Cardiac muscle cell (in vitro differentiated cells and primary cell): ENCODE measurements around the gene COX20. TPM values are rescaled to one million over a fixed set of nuclear protein-coding genes. Genes with fewer than 3 reads are reported as not detected.
A peak's percentile ranks its signal among the peaks of the same experiment; 100 is the strongest.

ENCODE experiments used
- DNase-seq, 2 donors: peaks; one replicate each; pipeline versions ENCODE4 v3.0.0 to v3.0.0-alpha.2; 2010 to 2017; ENCODE audit warnings: low read depth in 1 of 2, low spot score in 1 of 2
- H3K27ac ChIP-seq: fragments of 200-600 bp; sonication (generic); 2 replicates; pipeline ENCODE4 v1.5.1; 2016
- H3K27me3 ChIP-seq: fragments of 200-600 bp; sonication (generic); 2 replicates; pipeline ENCODE4 v1.6.0; 2016; ENCODE audit warnings: control low read depth
- H3K36me3 ChIP-seq: fragments of 200-600 bp; sonication (generic); 2 replicates; pipeline ENCODE4 v1.5.1; 2016; ENCODE audit warnings: control low read depth
- H3K4me1 ChIP-seq: fragments of 200-600 bp; sonication (generic); 2 replicates; pipeline ENCODE4 v1.8.1; 2017; ENCODE audit warnings: low read depth, mild to moderate bottlenecking, mixed run types
- H3K4me3 ChIP-seq: fragments of 200-600 bp; sonication (generic); 2 replicates; pipeline ENCODE4 v1.5.1; 2016; ENCODE audit warnings: mild to moderate bottlenecking
- H3K9me3 ChIP-seq: fragments of 200-600 bp; sonication (generic); 2 replicates; pipeline ENCODE4 v1.5.1; 2017; ENCODE audit warnings: low read depth, mild to moderate bottlenecking, control low read depth
- polyA plus RNA-seq: library from polyadenylated mRNA; unstranded; fragments of >200 nt; fragmentation: Nextera tagmentation; extraction: Ambion mirVana; gene quantifications from 2 replicates; pipeline ENCODE4 v1.2.1, GENCODE V29; 2016
- total RNA-seq: library from RNA; depleted of rRNA; stranded (reverse); fragments of >200 nt; gene quantifications from 2 replicates; pipeline ENCODE4 v1.2.3, GENCODE V29; 2016
- TF ChIP-seq, protein P1 (sequence below): IDR thresholded peaks from 2 replicates; pipeline ENCODE4 v1.5.1; 2012; ENCODE audit warnings: low read depth, mild to moderate bottlenecking, low read length

The COX20 gene
- total and polyA plus RNA-seq, 2 experiments from 2014 or later, result 55.8 to 104 TPM

DNA sequence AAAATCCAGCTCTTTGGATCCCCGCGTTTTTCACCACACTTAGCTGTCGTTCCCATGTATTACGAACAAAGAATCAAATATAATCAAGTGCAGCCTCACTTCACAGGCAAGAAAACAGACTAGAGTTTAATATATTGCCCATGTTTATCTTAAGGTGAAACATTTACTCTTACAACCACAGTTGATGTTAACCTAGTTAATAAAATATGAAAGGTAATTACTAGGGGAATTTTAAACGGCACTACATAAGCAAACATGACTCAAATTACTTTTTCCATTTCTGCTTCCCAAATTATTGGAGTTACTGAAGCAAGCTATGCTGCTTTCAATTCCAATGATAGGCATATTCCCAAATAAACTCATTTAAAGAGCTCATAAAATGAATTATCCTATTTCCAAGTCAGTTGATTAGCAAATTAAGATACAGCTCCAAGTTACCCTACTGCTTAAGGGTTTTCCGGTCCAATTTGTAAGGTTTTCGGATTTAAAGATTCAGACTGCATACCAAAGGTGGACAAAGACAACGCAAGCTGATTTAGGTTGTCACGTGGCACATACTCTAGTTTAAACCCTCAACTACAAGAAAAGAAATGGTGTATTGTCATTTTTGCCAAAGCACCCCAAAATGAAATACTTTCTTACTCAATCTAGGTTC lies 5.9 kb downstream of the COX20 start:
- peaks cover 10% of the 10 kb centered on the region for H3K4me1 ChIP-seq
- H3K36me3 ChIP-seq, result peaks cover 49% of the 10 kb centered on the region
- H3K9me3 ChIP-seq, result no peaks in the 10 kb centered on the region
- DNase-seq, result no peak
- TF ChIP-seq, protein P1, sequence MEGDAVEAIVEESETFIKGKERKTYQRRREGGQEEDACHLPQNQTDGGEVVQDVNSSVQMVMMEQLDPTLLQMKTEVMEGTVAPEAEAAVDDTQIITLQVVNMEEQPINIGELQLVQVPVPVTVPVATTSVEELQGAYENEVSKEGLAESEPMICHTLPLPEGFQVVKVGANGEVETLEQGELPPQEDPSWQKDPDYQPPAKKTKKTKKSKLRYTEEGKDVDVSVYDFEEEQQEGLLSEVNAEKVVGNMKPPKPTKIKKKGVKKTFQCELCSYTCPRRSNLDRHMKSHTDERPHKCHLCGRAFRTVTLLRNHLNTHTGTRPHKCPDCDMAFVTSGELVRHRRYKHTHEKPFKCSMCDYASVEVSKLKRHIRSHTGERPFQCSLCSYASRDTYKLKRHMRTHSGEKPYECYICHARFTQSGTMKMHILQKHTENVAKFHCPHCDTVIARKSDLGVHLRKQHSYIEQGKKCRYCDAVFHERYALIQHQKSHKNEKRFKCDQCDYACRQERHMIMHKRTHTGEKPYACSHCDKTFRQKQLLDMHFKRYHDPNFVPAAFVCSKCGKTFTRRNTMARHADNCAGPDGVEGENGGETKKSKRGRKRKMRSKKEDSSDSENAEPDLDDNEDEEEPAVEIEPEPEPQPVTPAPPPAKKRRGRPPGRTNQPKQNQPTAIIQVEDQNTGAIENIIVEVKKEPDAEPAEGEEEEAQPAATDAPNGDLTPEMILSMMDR, result no peak
- no peaks in the 10 kb centered on the region for H3K27me3 ChIP-seq
- H3K4me3 ChIP-seq, result no peak overlapping the region
- peak overlapping the region; percentile 67 for H3K27ac ChIP-seq

DNA sequence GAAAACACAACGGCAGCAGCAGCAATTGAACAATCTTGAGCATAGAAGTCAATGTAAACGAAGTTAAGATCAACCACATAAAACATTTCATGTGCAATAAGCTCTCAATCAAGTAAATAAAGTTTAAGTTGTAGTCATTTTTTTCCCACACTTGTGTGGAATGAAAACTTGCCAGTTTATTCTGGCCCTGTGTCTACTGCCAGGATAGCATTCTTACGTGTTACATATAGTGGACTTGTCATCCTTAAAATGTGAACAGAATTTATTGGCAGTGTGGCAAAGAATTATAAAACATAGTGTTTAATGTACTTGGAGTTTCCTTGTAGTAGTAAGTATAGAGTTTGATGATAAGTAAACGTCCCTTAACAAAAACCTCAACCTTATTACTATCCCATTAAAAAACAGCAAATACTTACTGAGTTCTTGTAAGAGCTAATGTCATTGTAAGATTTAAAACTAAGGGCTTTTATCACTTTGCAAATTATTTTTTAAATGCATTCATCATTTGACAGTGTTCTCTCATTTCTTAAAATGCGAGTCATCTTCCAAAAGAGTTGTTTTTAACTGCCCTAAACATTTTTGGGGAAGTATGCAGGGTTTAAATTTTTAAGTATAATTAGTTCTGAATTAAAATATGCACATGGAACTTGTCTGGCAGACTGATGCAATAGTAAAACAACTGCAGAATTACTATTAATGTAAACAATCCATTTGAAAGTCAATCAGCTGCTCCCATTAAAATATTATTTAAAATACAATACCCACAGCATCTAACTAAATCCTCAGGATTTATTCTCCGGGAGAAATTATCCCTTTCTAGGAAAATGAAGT lies 7.9 kb downstream of the COX20 start:
- Histone ChIP-seq H3K27me3 (no peaks in the 10 kb centered on the region), H3K27ac (peak overlapping the region; percentile 61), H3K9me3 (no peaks in the 10 kb centered on the region), H3K4me1 (no peaks in the 10 kb centered on the region), H3K36me3 (peaks cover 67% of the 10 kb centered on the region), H3K4me3 (no peak overlapping the region)
- TF ChIP-seq, protein P1, result no peak
- no peak for DNase-seq

GRCh38 chr1:244844155-244845121 lies 9.0 kb downstream of the COX20 start:
- Histone ChIP-seq H3K27me3 (no peaks in the 10 kb centered on the region), H3K4me3 (no peak overlapping the region), H3K9me3 (no peaks in the 10 kb centered on the region), H3K36me3 (peaks cover 77% of the 10 kb centered on the region), H3K4me1 (no peaks in the 10 kb centered on the region), H3K27ac (peak overlapping the region; percentile 44)
- TF ChIP-seq, protein P1, result no peak
- no peak for DNase-seq

- H3K27ac ChIP-seq, result peak overlapping the region; percentile 5
- no peaks in the 10 kb centered on the region for H3K27me3 ChIP-seq
- no peak overlapping the region for H3K4me3 ChIP-seq
- peaks cover 94% of the 10 kb centered on the region for H3K36me3 ChIP-seq
- no peaks in the 10 kb centered on the region for H3K4me1 ChIP-seq
- TF ChIP-seq, protein P1, result no peak
- H3K9me3 ChIP-seq, result no peaks in the 10 kb centered on the region
- no peak for DNase-seq
Observed at GRCh38 chr1:244846653-244847052, 11.2 kb downstream of the COX20 start.

DNA sequence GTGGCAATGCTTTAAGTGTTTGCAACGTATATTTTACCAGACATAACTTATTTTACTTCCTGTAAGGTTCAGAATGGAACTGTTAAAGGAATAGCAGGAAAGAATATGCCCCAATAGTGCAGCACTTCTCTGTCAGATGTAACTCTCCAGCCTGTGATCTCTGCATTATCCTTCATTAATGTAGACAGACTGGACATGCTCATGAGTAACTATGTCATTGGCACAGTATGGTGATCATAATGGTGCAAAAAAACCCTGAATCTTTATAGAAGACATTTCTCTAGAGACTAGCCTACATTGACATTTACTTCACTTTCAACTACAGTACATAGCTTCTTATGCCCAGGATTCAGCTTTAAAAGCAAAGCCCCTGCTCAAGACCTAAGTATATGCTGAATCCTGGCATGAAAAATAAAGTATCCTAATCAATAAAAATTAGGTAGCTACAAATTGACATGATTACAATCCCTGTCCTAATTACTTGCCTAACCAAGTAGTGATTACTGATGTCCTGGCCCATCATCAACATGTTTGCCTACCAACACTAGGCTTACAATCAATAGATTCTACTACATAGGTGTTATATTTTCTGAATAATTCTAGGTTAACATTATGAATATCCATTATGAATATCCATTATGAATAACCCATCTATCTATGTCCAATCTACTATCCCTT lies 13.9 kb downstream of the COX20 start:
- no peak for DNase-seq
- Histone ChIP-seq H3K36me3 (peaks cover 95% of the 10 kb centered on the region), H3K9me3 (no peaks in the 10 kb centered on the region), H3K4me3 (no peak overlapping the region), H3K27me3 (no peaks in the 10 kb centered on the region), H3K27ac (peak overlapping the region; percentile 74), H3K4me1 (no peaks in the 10 kb centered on the region)
- TF ChIP-seq, protein P1, result no peak
